ENCODE results near the gene ACTL8. TPM values are rescaled to one million over a fixed set of nuclear protein-coding genes. Genes with fewer than 3 reads are reported as not detected.

ACTL8 gene
- total RNA-seq, 1 experiment from 2014 or later: 0.69 TPM

DNA sequence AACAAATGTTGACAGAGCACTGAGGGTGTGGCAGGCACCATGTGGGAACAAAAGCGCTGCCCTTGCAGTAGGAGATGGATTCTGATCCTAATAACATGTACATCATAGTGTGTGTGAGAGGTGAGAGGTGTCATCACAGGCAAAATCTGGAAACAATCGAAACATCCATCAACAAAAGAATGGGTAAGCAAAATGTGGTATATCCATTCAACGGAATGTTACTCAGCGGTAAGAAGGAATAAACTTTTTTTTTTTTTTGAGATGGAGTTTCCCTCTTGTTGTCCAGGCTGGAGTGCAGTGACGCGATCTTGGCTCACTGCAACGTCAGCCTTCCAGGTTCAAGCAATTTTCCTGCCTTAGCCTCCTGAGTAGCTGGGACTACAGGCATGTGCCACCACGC lies 112.3 kb downstream of the ACTL8 start:
- no peak overlapping the region for H3K9ac ChIP-seq (ENCODE audit: low read length)
- ChIA-PET RAD21 (ENCODE audit: low non-redundant PET in 1 of 2, low total read pairs in 2 of 2, uncharacterized antibody in 2 of 2, unreplicated experiment in 2 of 2) (no interaction called here), POLR2A (no interaction called here), CTCF (no interaction called here)
- no peaks in the 10 kb centered on the region for H3K9me3 ChIP-seq (ENCODE audit: control insufficient read depth in 1 of 2, insufficient read depth in 1 of 2, low read depth in 1 of 2, low read length in 2 of 2)
- H2AFZ ChIP-seq (ENCODE audit: low read depth, low read length, poor library complexity, severe bottlenecking): no peak overlapping the region
- H3K4me2 ChIP-seq (ENCODE audit: low read length): no peak overlapping the region
- DNase-seq (ENCODE audit: low read depth, low spot score): no peak
- H3K9me2 ChIP-seq (ENCODE audit: insufficient read depth): no peaks in the 10 kb centered on the region
- H3K4me1 ChIP-seq (ENCODE audit: control insufficient read depth in 1 of 2, insufficient read depth in 2 of 2, low read length in 2 of 2): peaks cover 0 to 9% of the 10 kb centered on the region in 2 experiments; a peak in 1 of 4 replicates
- no peak for ATAC-seq
- no peaks in the 10 kb centered on the region for H3K27me3 ChIP-seq (ENCODE audit: insufficient read depth, low read length)
- intact Hi-C loops (cut with micrococcal nuclease): no loop called here
- no peak overlapping the region for H3K4me3 ChIP-seq (replicated peaks in 1 of 2; ENCODE audit: low read depth in 1 of 2, low read length in 2 of 2)
- H3K27ac ChIP-seq (ENCODE audit: low read depth, low read length): no peak overlapping the region
- H4K20me1 ChIP-seq (ENCODE audit: insufficient read depth): no peaks in the 10 kb centered on the region
- no peaks in the 10 kb centered on the region for H3K79me2 ChIP-seq (ENCODE audit: insufficient read depth, low read length)
- no TSS peak for BruUV-seq (replicated peaks)
- TF ChIP-seq POLR2AphosphoS5 (IDR thresholded peaks at IDR 0.05; ENCODE audit: low read depth, low read length) (no peak), YY1 (IDR thresholded peaks at IDR 0.05; ENCODE audit: extremely low read depth, insufficient replicate concordance, low read depth, low read length) (no peak), SRF (IDR thresholded peaks at IDR 0.05; ENCODE audit: low read depth) (no peak), EZH2 (IDR thresholded peaks at IDR 0.05) (no peak), EZH2phosphoT487 (IDR thresholded peaks at IDR 0.05; ENCODE audit: borderline replicate concordance) (no peak), CBX3 (IDR thresholded peaks at IDR 0.05; ENCODE audit: low read depth) (no peak), CEBPB (IDR thresholded peaks at IDR 0.05; ENCODE audit: low read depth) (no peak), RAD21 (IDR thresholded peaks at IDR 0.05; ENCODE audit: low read depth) (no peak)
- TF ChIP-seq, protein P1, sequence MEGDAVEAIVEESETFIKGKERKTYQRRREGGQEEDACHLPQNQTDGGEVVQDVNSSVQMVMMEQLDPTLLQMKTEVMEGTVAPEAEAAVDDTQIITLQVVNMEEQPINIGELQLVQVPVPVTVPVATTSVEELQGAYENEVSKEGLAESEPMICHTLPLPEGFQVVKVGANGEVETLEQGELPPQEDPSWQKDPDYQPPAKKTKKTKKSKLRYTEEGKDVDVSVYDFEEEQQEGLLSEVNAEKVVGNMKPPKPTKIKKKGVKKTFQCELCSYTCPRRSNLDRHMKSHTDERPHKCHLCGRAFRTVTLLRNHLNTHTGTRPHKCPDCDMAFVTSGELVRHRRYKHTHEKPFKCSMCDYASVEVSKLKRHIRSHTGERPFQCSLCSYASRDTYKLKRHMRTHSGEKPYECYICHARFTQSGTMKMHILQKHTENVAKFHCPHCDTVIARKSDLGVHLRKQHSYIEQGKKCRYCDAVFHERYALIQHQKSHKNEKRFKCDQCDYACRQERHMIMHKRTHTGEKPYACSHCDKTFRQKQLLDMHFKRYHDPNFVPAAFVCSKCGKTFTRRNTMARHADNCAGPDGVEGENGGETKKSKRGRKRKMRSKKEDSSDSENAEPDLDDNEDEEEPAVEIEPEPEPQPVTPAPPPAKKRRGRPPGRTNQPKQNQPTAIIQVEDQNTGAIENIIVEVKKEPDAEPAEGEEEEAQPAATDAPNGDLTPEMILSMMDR (IDR thresholded peaks at IDR 0.05 in 2 of 3, conservative IDR thresholded peaks at IDR 0.05 in 1 of 3; ENCODE audit: borderline replicate concordance in 1 of 3, insufficient read depth in 1 of 3, low read depth in 2 of 3, low read length in 2 of 3): no peak
- TF ChIP-seq, protein P2, sequence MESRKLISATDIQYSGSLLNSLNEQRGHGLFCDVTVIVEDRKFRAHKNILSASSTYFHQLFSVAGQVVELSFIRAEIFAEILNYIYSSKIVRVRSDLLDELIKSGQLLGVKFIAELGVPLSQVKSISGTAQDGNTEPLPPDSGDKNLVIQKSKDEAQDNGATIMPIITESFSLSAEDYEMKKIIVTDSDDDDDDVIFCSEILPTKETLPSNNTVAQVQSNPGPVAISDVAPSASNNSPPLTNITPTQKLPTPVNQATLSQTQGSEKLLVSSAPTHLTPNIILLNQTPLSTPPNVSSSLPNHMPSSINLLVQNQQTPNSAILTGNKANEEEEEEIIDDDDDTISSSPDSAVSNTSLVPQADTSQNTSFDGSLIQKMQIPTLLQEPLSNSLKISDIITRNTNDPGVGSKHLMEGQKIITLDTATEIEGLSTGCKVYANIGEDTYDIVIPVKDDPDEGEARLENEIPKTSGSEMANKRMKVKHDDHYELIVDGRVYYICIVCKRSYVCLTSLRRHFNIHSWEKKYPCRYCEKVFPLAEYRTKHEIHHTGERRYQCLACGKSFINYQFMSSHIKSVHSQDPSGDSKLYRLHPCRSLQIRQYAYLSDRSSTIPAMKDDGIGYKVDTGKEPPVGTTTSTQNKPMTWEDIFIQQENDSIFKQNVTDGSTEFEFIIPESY (IDR thresholded peaks at IDR 0.05; ENCODE audit: extremely low read depth, insufficient replicate concordance, low read length): no peak
- TF ChIP-seq, protein P3, sequence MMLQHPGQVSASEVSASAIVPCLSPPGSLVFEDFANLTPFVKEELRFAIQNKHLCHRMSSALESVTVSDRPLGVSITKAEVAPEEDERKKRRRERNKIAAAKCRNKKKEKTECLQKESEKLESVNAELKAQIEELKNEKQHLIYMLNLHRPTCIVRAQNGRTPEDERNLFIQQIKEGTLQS (IDR thresholded peaks at IDR 0.05): no peak
- no peaks in the 10 kb centered on the region for H3K36me3 ChIP-seq (ENCODE audit: control insufficient read depth in 1 of 2, insufficient read depth in 2 of 2, low read length in 2 of 2)
